Smooth muscle cell (in vitro differentiated cells): ENCODE results near the gene GSTM5. TPM values are rescaled to one million over a fixed set of nuclear protein-coding genes. Genes with fewer than 3 reads are reported as not detected.
"Not testable (repeated sequence)": the region's sequence is repeated elsewhere in the genome, so short reads cannot be mapped to it uniquely, and the experiment has no call there.

Experiments used
- DNase-seq: peaks from one replicate; lab custom pipeline; 2025; ENCODE audit not compliant: unreplicated experiment; lab: John Stamatoyannopoulos, UW
- H2AFZ ChIP-seq: fragments of 200-600 bp; sonication (generic); 2 replicates; pipeline ENCODE4 v1.6.0; 2016; ENCODE audit warnings: antibody characterized with exemption, low read depth, mild to moderate bottlenecking
- H3F3A ChIP-seq: fragments of 200-600 bp; sonication (generic); 2 replicates; pipeline ENCODE4 v1.6.0; 2017; ENCODE audit warnings: antibody characterized with exemption, low read depth
- H3K27ac ChIP-seq: fragments of 200-600 bp; sonication (generic); 2 replicates; pipeline ENCODE4 v1.5.1; 2016; ENCODE audit warnings: low read depth, mild to moderate bottlenecking
- H3K27me3 ChIP-seq: fragments of 200-600 bp; sonication (generic); 2 replicates; pipeline ENCODE4 v1.6.1; 2016; ENCODE audit warnings: low read depth, mild to moderate bottlenecking
- H3K36me3 ChIP-seq: fragments of 200-600 bp; sonication (generic); 2 replicates; pipeline ENCODE4 v1.5.1; 2016; ENCODE audit warnings: low read depth
- H3K4me1 ChIP-seq: fragments of 200-600 bp; sonication (generic); 2 replicates; pipeline ENCODE4 v1.5.1; 2016; ENCODE audit warnings: low read depth
- H3K4me2 ChIP-seq: fragments of 200-600 bp; sonication (generic); 2 replicates; pipeline ENCODE4 v1.6.0; 2016; ENCODE audit warnings: mild to moderate bottlenecking
- H3K4me3 ChIP-seq: fragments of 200-600 bp; sonication (generic); 2 replicates; pipeline ENCODE4 v1.5.1; 2016; ENCODE audit warnings: mild to moderate bottlenecking
- H3K79me2 ChIP-seq: fragments of 200-600 bp; sonication (generic); 2 replicates; pipeline ENCODE4 v1.6.0; 2016; ENCODE audit warnings: low read depth, mild to moderate bottlenecking
- H3K9ac ChIP-seq: fragments of 200-600 bp; sonication (generic); 2 replicates; pipeline ENCODE4 v1.6.0; 2016; ENCODE audit warnings: low read depth
- H3K9me3 ChIP-seq: fragments of 200-600 bp; sonication (generic); replicated peaks from 2 replicates; pipeline ENCODE4 v1.5.1; 2016; ENCODE audit warnings: low read depth
- H4K20me1 ChIP-seq: fragments of 200-600 bp; sonication (generic); 2 replicates; pipeline ENCODE4 v1.6.0; 2016; ENCODE audit warnings: low read depth
- WGBS: methylation state at CpG from one replicate; pipeline ENCODE4 v1.1.7; 2016; ENCODE audit warnings: low lambda C conversion rate; 5-methylcytosine and 5-hydroxymethylcytosine counted together
- polyA plus RNA-seq: library from polyadenylated mRNA; unstranded; fragments of >200 nt; fragmentation: Nextera tagmentation; extraction: Ambion mirVana; gene quantifications from 2 replicates; pipeline ENCODE4 v1.2.1, GENCODE V29; 2016
- total RNA-seq: library from RNA; depleted of rRNA; stranded (reverse); fragments of >200 nt; gene quantifications from 2 replicates; pipeline ENCODE4 v1.2.3, GENCODE V29; 2014
- TF ChIP-seq, protein P1 (sequence below): fragments of 200-600 bp; sonication (generic); IDR thresholded peaks from 2 replicates; pipeline ENCODE4 v1.5.1; 2017; ENCODE audit warnings: borderline replicate concordance, mild to moderate bottlenecking, antibody characterized with exemption; ENCODE audit not compliant: insufficient read depth, poor library complexity, severe bottlenecking

GSTM5 gene
- total and polyA plus RNA-seq, 2 experiments from 2014 or later: 0.17 TPM; not detected in 1

DNA sequence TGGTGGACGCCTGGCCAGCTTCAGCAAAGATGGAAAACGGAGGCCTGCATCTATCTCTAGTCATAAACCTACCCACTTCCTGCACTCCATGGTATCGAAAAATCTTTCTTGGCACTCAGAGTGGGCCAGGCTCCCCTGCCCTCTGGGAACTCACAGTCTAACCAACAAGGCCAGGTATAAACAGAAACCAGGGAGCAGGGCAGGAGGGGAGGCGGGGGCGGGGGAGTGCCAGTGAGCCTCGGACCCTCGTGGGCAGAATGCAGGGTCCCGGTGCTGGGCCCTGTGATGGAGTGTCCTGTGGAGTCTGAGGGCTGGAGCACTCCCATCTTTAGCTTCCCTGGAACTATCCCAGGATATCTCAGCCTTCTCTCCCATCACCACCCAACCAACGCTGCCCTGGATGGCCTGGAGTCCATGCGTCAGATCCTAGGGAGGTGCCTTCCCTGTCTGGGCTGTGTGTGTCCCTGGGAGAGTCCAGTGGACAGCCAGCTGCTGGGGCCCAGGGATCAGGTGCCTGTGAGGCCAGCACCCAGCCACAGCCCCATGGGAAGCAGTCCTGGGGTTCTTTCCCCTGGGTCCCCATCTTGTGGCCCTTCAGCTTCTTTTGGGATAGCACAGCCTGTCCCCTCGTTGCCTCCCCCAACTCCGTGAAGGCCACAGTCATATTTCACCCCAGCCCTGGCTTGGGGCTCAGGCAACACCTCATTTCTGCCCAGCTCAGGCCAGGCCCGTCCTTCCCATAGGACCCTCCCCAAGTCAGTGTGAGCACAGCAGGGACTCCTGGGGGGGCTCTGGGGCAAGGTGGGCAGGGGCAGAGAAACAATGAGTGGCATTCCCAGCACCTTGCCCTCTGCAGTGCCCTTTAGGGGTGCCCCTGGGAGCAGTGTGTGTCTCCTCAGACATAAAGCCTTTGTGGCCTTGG, 52.8 kb downstream of the GSTM5 start:
- Histone ChIP-seq H3K79me2 (no peaks in the 10 kb centered on the region), H3K27me3 (no peaks in the 10 kb centered on the region), H4K20me1 (no peaks in the 10 kb centered on the region), H3K4me2 (no peak overlapping the region), H3K27ac (no peak overlapping the region), H2AFZ (no peak overlapping the region), H3K4me1 (no peaks in the 10 kb centered on the region), H3K9ac (no peak overlapping the region), H3K36me3 (no peaks in the 10 kb centered on the region), H3K4me3 (no peak overlapping the region), H3K9me3 (no peaks in the 10 kb centered on the region), H3F3A (no peaks in the 10 kb centered on the region)
- no peak for DNase-seq
- TF ChIP-seq, protein P1, sequence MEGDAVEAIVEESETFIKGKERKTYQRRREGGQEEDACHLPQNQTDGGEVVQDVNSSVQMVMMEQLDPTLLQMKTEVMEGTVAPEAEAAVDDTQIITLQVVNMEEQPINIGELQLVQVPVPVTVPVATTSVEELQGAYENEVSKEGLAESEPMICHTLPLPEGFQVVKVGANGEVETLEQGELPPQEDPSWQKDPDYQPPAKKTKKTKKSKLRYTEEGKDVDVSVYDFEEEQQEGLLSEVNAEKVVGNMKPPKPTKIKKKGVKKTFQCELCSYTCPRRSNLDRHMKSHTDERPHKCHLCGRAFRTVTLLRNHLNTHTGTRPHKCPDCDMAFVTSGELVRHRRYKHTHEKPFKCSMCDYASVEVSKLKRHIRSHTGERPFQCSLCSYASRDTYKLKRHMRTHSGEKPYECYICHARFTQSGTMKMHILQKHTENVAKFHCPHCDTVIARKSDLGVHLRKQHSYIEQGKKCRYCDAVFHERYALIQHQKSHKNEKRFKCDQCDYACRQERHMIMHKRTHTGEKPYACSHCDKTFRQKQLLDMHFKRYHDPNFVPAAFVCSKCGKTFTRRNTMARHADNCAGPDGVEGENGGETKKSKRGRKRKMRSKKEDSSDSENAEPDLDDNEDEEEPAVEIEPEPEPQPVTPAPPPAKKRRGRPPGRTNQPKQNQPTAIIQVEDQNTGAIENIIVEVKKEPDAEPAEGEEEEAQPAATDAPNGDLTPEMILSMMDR: no peak
- WGBS: 94% methylated on average over 10 of the region's 13 CpGs

GRCh38 chr1:109765483-109765815, 53.4 kb downstream of the GSTM5 start:
- TF ChIP-seq, protein P1: no peak
- WGBS: 94% methylated on average over 4 of the region's 4 CpGs
- no peaks in the 10 kb centered on the region for H4K20me1 ChIP-seq

GRCh38 chr1:109765896-109766615, 54.0 kb downstream of the GSTM5 start:
- DNase-seq: no peak
- Histone ChIP-seq H3K9ac (no peak overlapping the region), H3K9me3 (no peaks in the 10 kb centered on the region), H2AFZ (no peak overlapping the region), H3K4me3 (no peak overlapping the region), H3K27ac (no peak overlapping the region), H3K4me2 (no peak overlapping the region), H3K36me3 (no peaks in the 10 kb centered on the region), H3K4me1 (no peaks in the 10 kb centered on the region), H3K79me2 (no peaks in the 10 kb centered on the region), H3K27me3 (no peaks in the 10 kb centered on the region), H4K20me1 (no peaks in the 10 kb centered on the region), H3F3A (no peaks in the 10 kb centered on the region)
- 81% methylated on average over 13 of the region's 13 CpGs for WGBS
- TF ChIP-seq, protein P1: no peak

More at GRCh38 chr1:109765483-109765815, 53.4 kb downstream of the GSTM5 start:
- no peak overlapping the region for H3K4me2 ChIP-seq
- no peak for DNase-seq
- H3K9ac ChIP-seq: no peak overlapping the region
- no peaks in the 10 kb centered on the region for H3K4me1 ChIP-seq
- no peaks in the 10 kb centered on the region for H3K36me3 ChIP-seq
- no peak overlapping the region for H3K27ac ChIP-seq
- H3K9me3 ChIP-seq: no peaks in the 10 kb centered on the region
- H3F3A ChIP-seq: no peaks in the 10 kb centered on the region
- no peak overlapping the region for H2AFZ ChIP-seq
- H3K79me2 ChIP-seq: no peaks in the 10 kb centered on the region
- no peak overlapping the region for H3K4me3 ChIP-seq
- H3K27me3 ChIP-seq: no peaks in the 10 kb centered on the region

DNA sequence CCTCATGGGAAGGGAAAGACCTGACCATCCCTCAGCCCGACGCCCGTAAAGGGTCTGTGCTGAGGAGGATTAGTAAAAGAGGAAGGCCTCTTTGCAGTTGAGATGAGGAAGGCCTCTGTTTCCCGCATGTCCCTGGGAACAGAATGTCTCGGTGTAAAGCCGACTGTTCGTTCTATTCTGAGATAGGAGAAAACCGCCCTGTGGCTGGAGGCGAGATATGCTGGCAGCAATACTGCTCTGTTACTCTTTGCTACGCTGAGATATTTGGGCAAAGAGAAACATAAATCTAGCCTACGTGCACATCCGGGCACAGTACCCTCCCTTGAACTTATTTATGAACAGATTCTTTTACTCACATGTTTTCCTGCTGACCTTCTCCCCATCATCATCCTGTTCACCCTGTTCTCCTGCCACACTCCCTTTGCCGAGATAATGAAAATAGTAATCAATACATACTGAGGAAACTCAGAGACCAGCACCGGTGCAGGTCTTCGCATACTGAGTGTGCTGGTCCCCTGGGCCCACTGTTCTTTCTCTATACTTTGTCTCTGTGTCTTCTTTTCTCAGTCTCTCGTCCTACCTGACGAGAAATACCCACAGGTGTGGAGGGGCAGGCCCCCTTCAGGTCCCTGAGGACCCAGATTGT, 55.1 kb downstream of the GSTM5 start:
- H3K4me1 ChIP-seq, DNase-seq, H3K9me3 ChIP-seq, H3K4me3 ChIP-seq, H3K4me2 ChIP-seq, H3K9ac ChIP-seq, H3K27me3 ChIP-seq, H3F3A ChIP-seq, H3K36me3 ChIP-seq, H3K27ac ChIP-seq, H3K79me2 ChIP-seq, H4K20me1 ChIP-seq, H2AFZ ChIP-seq: not testable (repeated sequence)
- WGBS: 69% methylated on average over 17 of the region's 17 CpGs
